HCT116 (cell line): ENCODE results near the gene MAP7. TPM values are rescaled to one million over a fixed set of nuclear protein-coding genes. Genes with fewer than 3 reads are reported as not detected.

Experiments used
- ATAC-seq: fragments of 200-7000 bp; cut with Tn5 transposase; 2 replicates; pipeline ENCODE4 v1.9.1; 2020; ENCODE audit warnings: mild to moderate bottlenecking, moderate library complexity
- BruUV-seq: library from RNA; stranded (reverse); fragments of 400-500 nt; replicated peaks from 2 replicates; lab custom pipeline; 2021; lab: Mats Ljungman, UMichigan
- CTCF ChIA-PET: fragments of 300-600 bp; sonication (Branson Sonifier 250); formaldehyde crosslinking; loops from one replicate; lab custom pipeline; 2021; ENCODE audit warnings: antibody characterized with exemption; lab: Charles Lee
- POLR2A ChIA-PET: fragments of 300-600, 350-600 bp; sonication (Branson Sonifier 250); formaldehyde crosslinking; loops from one replicate; lab custom pipeline; 2021; ENCODE audit warnings: antibody characterized with exemption; lab: Charles Lee
- RAD21 ChIA-PET, 2 experiments: fragments of 300-600 bp; sonication (Branson Sonifier 250); formaldehyde crosslinking; loops; one replicate each; lab custom pipeline; 2023; ENCODE audit warnings: low total read pairs in 2 of 2; ENCODE audit not compliant: uncharacterized antibody in 2 of 2, unreplicated experiment in 2 of 2, low non-redundant PET in 1 of 2; lab: Charles Lee
- DNase-seq: peaks from one replicate; pipeline ENCODE4 v3.0.0-alpha.2; 2010; ENCODE audit warnings: low read depth, low spot score
- H2AFZ ChIP-seq: fragments of 200-600 bp; shearing (Covaris generic), sonication (generic); 2 replicates; pipeline ENCODE4 v1.6.1; 2017; ENCODE audit warnings: low read depth, mixed run types, mixed read lengths, antibody characterized with exemption, low read length; ENCODE audit not compliant: poor library complexity, severe bottlenecking
- H3K27ac ChIP-seq: 2 replicates; pipeline ENCODE4 v1.5.1; 2012; ENCODE audit warnings: low read depth, low read length
- H3K27me3 ChIP-seq: fragments of 200-600 bp; sonication (generic); 2 replicates; pipeline ENCODE4 v1.6.1; 2016; ENCODE audit warnings: mixed run types, low read length, mixed read lengths; ENCODE audit not compliant: insufficient read depth
- H3K36me3 ChIP-seq, 2 experiments: fragments of 200-500 bp in 1 of 2; fragments of 200-600 bp in 1 of 2; sonication (Bioruptor generic) in 1 of 2; sonication (generic) in 1 of 2; 2 replicates each; pipeline versions ENCODE4 v1.5.1 to v1.6.1; 2014 to 2016; ENCODE audit warnings: low read length in 2 of 2, inconsistent platforms in 1 of 2, mixed read lengths in 1 of 2, mixed run types in 1 of 2; ENCODE audit not compliant: insufficient read depth in 2 of 2, control insufficient read depth in 1 of 2
- H3K4me1 ChIP-seq, 2 experiments: fragments of 200-600 bp in 1 of 2; sonication (generic) in 1 of 2; 2 replicates each; pipeline versions ENCODE4 v1.5.1 to v1.6.1; 2012 to 2017; ENCODE audit warnings: low read length in 2 of 2, inconsistent platforms in 1 of 2, mild to moderate bottlenecking in 1 of 2, mixed read lengths in 1 of 2, mixed run types in 1 of 2, moderate library complexity in 1 of 2; ENCODE audit not compliant: insufficient read depth in 2 of 2, control insufficient read depth in 1 of 2
- H3K4me2 ChIP-seq: fragments of 200-600 bp; sonication (generic); 2 replicates; pipeline ENCODE4 v1.6.1; 2017; ENCODE audit warnings: mixed run types, low read length, mixed read lengths
- H3K4me3 ChIP-seq, 2 experiments: fragments of 200-600 bp in 1 of 2; sonication (generic) in 1 of 2; replicated peaks in 1 of 2; 2 replicates each; pipeline ENCODE4 v1.5.1; 2011 to 2016; ENCODE audit warnings: low read length in 2 of 2, control low read depth in 1 of 2, low read depth in 1 of 2, mild to moderate bottlenecking in 1 of 2, mixed read lengths in 1 of 2, mixed run types in 1 of 2
- H3K79me2 ChIP-seq: fragments of 200-600 bp; sonication (generic); 2 replicates; pipeline ENCODE4 v1.6.1; 2017; ENCODE audit warnings: mild to moderate bottlenecking, mixed run types, low read length, moderate library complexity, mixed read lengths; ENCODE audit not compliant: insufficient read depth
- H3K9ac ChIP-seq: fragments of 200-600 bp; sonication (generic); 2 replicates; pipeline ENCODE4 v1.6.1; 2016; ENCODE audit warnings: low read length, mixed read lengths
- H3K9me2 ChIP-seq: fragments of 200-600 bp; sonication (generic), shearing (Covaris generic); 2 replicates; pipeline ENCODE4 v1.6.1; 2017; ENCODE audit warnings: mixed run types, mild to moderate bottlenecking, moderate library complexity; ENCODE audit not compliant: insufficient read depth
- H3K9me3 ChIP-seq, 2 experiments: fragments of 200-500 bp in 1 of 2; fragments of 200-600 bp in 1 of 2; sonication (Bioruptor generic) in 1 of 2; sonication (generic) in 1 of 2; 2 replicates each; pipeline ENCODE4 v1.6.1; 2014 to 2017; ENCODE audit warnings: low read length in 2 of 2, mixed read lengths in 2 of 2, inconsistent platforms in 1 of 2, low read depth in 1 of 2, mild to moderate bottlenecking in 1 of 2, mixed run types in 1 of 2, moderate library complexity in 1 of 2; ENCODE audit not compliant: control insufficient read depth in 1 of 2, insufficient read depth in 1 of 2
- H4K20me1 ChIP-seq: fragments of 200-600 bp; sonication (generic), shearing (Covaris generic); 2 replicates; pipeline ENCODE4 v1.6.1; 2017; ENCODE audit warnings: mixed run types, mild to moderate bottlenecking, moderate library complexity; ENCODE audit not compliant: insufficient read depth
- CEBPB ChIP-seq: IDR thresholded peaks from 2 replicates; pipeline ENCODE4 v1.6.1; 2012; ENCODE audit warnings: low read depth
- EZH2phosphoT487 ChIP-seq: fragments of 200-600 bp; IDR thresholded peaks from 2 replicates; pipeline ENCODE4 v1.6.1; 2018; ENCODE audit warnings: antibody characterized with exemption, borderline replicate concordance
- JUND ChIP-seq: IDR thresholded peaks from 2 replicates; pipeline ENCODE4 v1.6.1; 2012
- POLR2A ChIP-seq: IDR thresholded peaks from 2 replicates; pipeline ENCODE4 v1.7.0; 2011; ENCODE audit warnings: borderline replicate concordance; ENCODE audit not compliant: insufficient read depth, insufficient read length; ENCODE audit errors: extremely low read depth
- POLR2AphosphoS5 ChIP-seq: IDR thresholded peaks from 2 replicates; pipeline ENCODE4 v1.6.1; 2011; ENCODE audit warnings: mild to moderate bottlenecking, low read depth, low read length, moderate library complexity
- REST ChIP-seq: IDR thresholded peaks from 2 replicates; pipeline ENCODE4 v1.6.1; 2012; ENCODE audit warnings: low read depth
- SRF ChIP-seq: IDR thresholded peaks from 2 replicates; pipeline ENCODE4 v1.6.1; 2012; ENCODE audit warnings: low read depth
- TCF7L2 ChIP-seq: IDR thresholded peaks from 2 replicates; pipeline ENCODE4 v1.7.0; 2011; ENCODE audit warnings: borderline replicate concordance, inconsistent platforms; ENCODE audit not compliant: insufficient read depth, insufficient read length; ENCODE audit errors: extremely low read depth
- YY1 ChIP-seq: IDR thresholded peaks from 2 replicates; pipeline ENCODE4 v1.6.1; 2011; ENCODE audit warnings: low read length, low read depth, moderate library complexity, mild to moderate bottlenecking; ENCODE audit not compliant: insufficient replicate concordance; ENCODE audit errors: extremely low read depth
- intact Hi-C: fragments of 100-400 bp; cut with micrococcal nuclease; formaldehyde crosslinking; loops from 2 replicates; pipeline ENCODE4 v1.10.0; 2022
- total RNA-seq: library from RNA; stranded (reverse); gene quantifications from one replicate; pipeline ENCODE4 v1.2.1, GENCODE V29; 2021; ENCODE audit not compliant: unreplicated experiment
- TF ChIP-seq, protein P1 (sequence below): IDR thresholded peaks from 2 replicates; pipeline ENCODE4 v1.6.1; 2012
- TF ChIP-seq, protein P2 (sequence below): IDR thresholded peaks from 2 replicates; pipeline ENCODE4 v1.6.1; 2012

Gene MAP7
- total RNA-seq, 1 experiment from 2014 or later = 35.5 TPM

GRCh38 chr6:136532030-136532429 is 18.2 kb downstream of the MAP7 start:
- H3K9me2 ChIP-seq = no peaks in the 10 kb centered on the region
- RAD21 ChIA-PET = no interaction called here
- no TSS peak for BruUV-seq
- peaks cover 35% of the 10 kb centered on the region for H3K79me2 ChIP-seq
- no peak overlapping the region for H3K4me2 ChIP-seq
- H3K9me3 ChIP-seq = no peaks in the 10 kb centered on the region
- intact Hi-C loops = no loop called here
- no peaks in the 10 kb centered on the region for H3K36me3 ChIP-seq
- peaks cover 4% of the 10 kb centered on the region; the same call in 1 of the 2 replicates for H4K20me1 ChIP-seq
- H2AFZ ChIP-seq = no peak overlapping the region
- POLR2A ChIA-PET = interaction anchor here (1.0 kb wide), 1 partner anchor 242 kb away, joined by 3 read pairs; no protein-coding TSS in a partner anchor
- H3K4me1 ChIP-seq = no peaks in the 10 kb centered on the region
- H3K27me3 ChIP-seq = no peaks in the 10 kb centered on the region
- no peak for DNase-seq
- ATAC-seq = no peak
- no peak overlapping the region for H3K27ac ChIP-seq
- no peak overlapping the region for H3K4me3 ChIP-seq
- no peak for TF ChIP-seq CEBPB
- no peak for TF ChIP-seq YY1
- TF ChIP-seq, protein P1, sequence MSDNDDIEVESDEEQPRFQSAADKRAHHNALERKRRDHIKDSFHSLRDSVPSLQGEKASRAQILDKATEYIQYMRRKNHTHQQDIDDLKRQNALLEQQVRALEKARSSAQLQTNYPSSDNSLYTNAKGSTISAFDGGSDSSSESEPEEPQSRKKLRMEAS = no peak
- CTCF ChIA-PET = interaction anchor here (0.8 kb wide), 1 partner anchor 18 kb away, joined by 3 read pairs; the partner anchor contains the start of gene MAP7
- H3K9ac ChIP-seq = no peak overlapping the region

GRCh38 chr6:136529710-136530109 is 20.5 kb downstream of the MAP7 start:
- Histone ChIP-seq H3K4me1 (no peaks in the 10 kb centered on the region), H3K4me2 (no peak overlapping the region), H3K36me3 (no peaks in the 10 kb centered on the region), H3K27me3 (no peaks in the 10 kb centered on the region), H3K4me3 (no peak overlapping the region), H3K79me2 (peaks cover 33% of the 10 kb centered on the region), H3K9ac (no peak overlapping the region), H2AFZ (no peak overlapping the region), H3K9me2 (no peaks in the 10 kb centered on the region), H4K20me1 (peaks cover 4% of the 10 kb centered on the region; the same call in 1 of the 2 replicates)
- DNase-seq (no peak), ATAC-seq (no peak)
- intact Hi-C loops = no loop called here
- BruUV-seq = no TSS peak
- ChIA-PET CTCF (no interaction called here), POLR2A (no interaction called here)
- TF ChIP-seq TCF7L2 (no peak), POLR2A (no peak), JUND (no peak), POLR2AphosphoS5 (no peak), REST (no peak), YY1 (no peak), CEBPB (no peak), SRF (no peak), EZH2phosphoT487 (no peak)
- TF ChIP-seq, protein P2, sequence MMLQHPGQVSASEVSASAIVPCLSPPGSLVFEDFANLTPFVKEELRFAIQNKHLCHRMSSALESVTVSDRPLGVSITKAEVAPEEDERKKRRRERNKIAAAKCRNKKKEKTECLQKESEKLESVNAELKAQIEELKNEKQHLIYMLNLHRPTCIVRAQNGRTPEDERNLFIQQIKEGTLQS = no peak
- TF ChIP-seq, all 23 proteins: peak for 0
- Histone ChIP-seq H3K9me3 (no peaks in the 10 kb centered on the region), H3K27ac (no peak overlapping the region)
- RAD21 ChIA-PET = no interaction called here
